ENCODE measurements around the gene MAML2. TPM values are rescaled to one million over a fixed set of nuclear protein-coding genes. Genes with fewer than 3 reads are reported as not detected.

Gene MAML2
- total RNA-seq, 2 donors from 2014 or later: 29.2 to 34.9 TPM

- no peaks in the 10 kb centered on the region for H3K9me3 ChIP-seq (ENCODE audit: control insufficient read depth, low read length, poor library complexity, severe bottlenecking)
- H3K36me3 Mint-ChIP-seq (ENCODE audit: low read depth): no peaks in the 10 kb centered on the region
- ATAC-seq: no peak
- no peaks in the 10 kb centered on the region for H3K27me3 Mint-ChIP-seq
- H3K4me1 Mint-ChIP-seq: peaks cover 33% of the 10 kb centered on the region
- no peak overlapping the region for H3K4me3 Mint-ChIP-seq
- no peak for DNase-seq
- H3K27ac Mint-ChIP-seq: no peak overlapping the region
These were observed 316.7 kb downstream of the MAML2 start for GRCh38 chr11:96026310-96026709.

GRCh38 chr11:96024666-96025065 is 318.3 kb downstream of the MAML2 start:
- Mint-ChIP-seq H3K4me3 (no peak overlapping the region), H3K4me1 (peaks cover 39% of the 10 kb centered on the region), H3K27ac (no peak overlapping the region), H3K36me3 (ENCODE audit: low read depth) (peaks cover 2% of the 10 kb centered on the region), H3K27me3 (no peaks in the 10 kb centered on the region)
- no peaks in the 10 kb centered on the region for H3K9me3 ChIP-seq (ENCODE audit: control insufficient read depth, low read length, poor library complexity, severe bottlenecking)
- DNase-seq: no peak
- no peak for ATAC-seq

GRCh38 chr11:96023275-96023674 is 319.7 kb downstream of the MAML2 start:
- no peak for ATAC-seq
- Mint-ChIP-seq H3K27me3 (no peaks in the 10 kb centered on the region), H3K4me3 (no peak overlapping the region), H3K27ac (peak overlapping the region; percentile 27), H3K4me1 (peaks cover 38% of the 10 kb centered on the region), H3K36me3 (ENCODE audit: low read depth) (peaks cover 2% of the 10 kb centered on the region)
- no peaks in the 10 kb centered on the region for H3K9me3 ChIP-seq (ENCODE audit: control insufficient read depth, low read length, poor library complexity, severe bottlenecking)
- no peak for DNase-seq

- Mint-ChIP-seq H3K27ac (peak overlapping the region; percentile 27), H3K36me3 (ENCODE audit: low read depth) (peaks cover 2% of the 10 kb centered on the region), H3K4me1 (peaks cover 31% of the 10 kb centered on the region), H3K27me3 (no peaks in the 10 kb centered on the region), H3K4me3 (no peak overlapping the region)
- DNase-seq (no peak), ATAC-seq (no peak)
- H3K9me3 ChIP-seq (ENCODE audit: control insufficient read depth, low read length, poor library complexity, severe bottlenecking): no peaks in the 10 kb centered on the region
These were observed 320.9 kb downstream of the MAML2 start for GRCh38 chr11:96021901-96022650.

GRCh38 chr11:96019810-96020747 is 322.9 kb downstream of the MAML2 start:
- H3K36me3 Mint-ChIP-seq (ENCODE audit: low read depth): peaks cover 2% of the 10 kb centered on the region
- no peak for DNase-seq
- peaks cover 43% of the 10 kb centered on the region for H3K4me1 Mint-ChIP-seq
- H3K27ac Mint-ChIP-seq: peak overlapping the region; percentile 66
- no peaks in the 10 kb centered on the region for H3K27me3 Mint-ChIP-seq
- H3K9me3 ChIP-seq (ENCODE audit: control insufficient read depth, low read length, poor library complexity, severe bottlenecking): no peaks in the 10 kb centered on the region
- ATAC-seq: no peak
- no peak overlapping the region for H3K4me3 Mint-ChIP-seq

GRCh38 chr11:96019281-96019680 is 323.7 kb downstream of the MAML2 start:
- DNase-seq: no peak
- no peaks in the 10 kb centered on the region for H3K27me3 Mint-ChIP-seq
- peaks cover 2% of the 10 kb centered on the region for H3K36me3 Mint-ChIP-seq (ENCODE audit: low read depth)
- no peak overlapping the region for H3K27ac Mint-ChIP-seq
- no peaks in the 10 kb centered on the region for H3K9me3 ChIP-seq (ENCODE audit: control insufficient read depth, low read length, poor library complexity, severe bottlenecking)
- no peak overlapping the region for H3K4me3 Mint-ChIP-seq
- peaks cover 43% of the 10 kb centered on the region for H3K4me1 Mint-ChIP-seq
- ATAC-seq: no peak

- H3K9me3 ChIP-seq (ENCODE audit: control insufficient read depth, low read length, poor library complexity, severe bottlenecking): no peaks in the 10 kb centered on the region
- ATAC-seq: no peak
- no peaks in the 10 kb centered on the region for H3K27me3 Mint-ChIP-seq
- peaks cover 47% of the 10 kb centered on the region for H3K4me1 Mint-ChIP-seq
- H3K36me3 Mint-ChIP-seq (ENCODE audit: low read depth): peaks cover 2% of the 10 kb centered on the region
- no peak overlapping the region for H3K4me3 Mint-ChIP-seq
- no peak overlapping the region for H3K27ac Mint-ChIP-seq
- no peak for DNase-seq
These were observed 325.1 kb downstream of the MAML2 start for GRCh38 chr11:96017856-96018255.

GRCh38 chr11:96016978-96017502 is 326.0 kb downstream of the MAML2 start:
- Mint-ChIP-seq H3K27ac (no peak overlapping the region), H3K27me3 (no peaks in the 10 kb centered on the region), H3K36me3 (ENCODE audit: low read depth) (peaks cover 2% of the 10 kb centered on the region), H3K4me1 (peaks cover 47% of the 10 kb centered on the region), H3K4me3 (no peak overlapping the region)
- no peaks in the 10 kb centered on the region for H3K9me3 ChIP-seq (ENCODE audit: control insufficient read depth, low read length, poor library complexity, severe bottlenecking)
- no peak for ATAC-seq
- DNase-seq: no peak

- Mint-ChIP-seq H3K27ac (no peak overlapping the region), H3K4me3 (peak overlapping the region; percentile 49), H3K27me3 (no peaks in the 10 kb centered on the region), H3K4me1 (peaks cover 49% of the 10 kb centered on the region), H3K36me3 (ENCODE audit: low read depth) (peaks cover 2% of the 10 kb centered on the region)
- peak; percentile 41 for ATAC-seq
- DNase-seq: no peak
- H3K9me3 ChIP-seq (ENCODE audit: control insufficient read depth, low read length, poor library complexity, severe bottlenecking): no peaks in the 10 kb centered on the region
These were observed 327.0 kb downstream of the MAML2 start for GRCh38 chr11:96015906-96016565.

- no peaks in the 10 kb centered on the region for H3K9me3 ChIP-seq (ENCODE audit: control insufficient read depth, low read length, poor library complexity, severe bottlenecking)
- Mint-ChIP-seq H3K27me3 (no peaks in the 10 kb centered on the region), H3K36me3 (ENCODE audit: low read depth) (no peaks in the 10 kb centered on the region), H3K27ac (no peak overlapping the region), H3K4me1 (peaks cover 46% of the 10 kb centered on the region), H3K4me3 (peak overlapping the region; percentile 80)
- ATAC-seq (peak; percentile 67), DNase-seq (no peak)
These were observed 328.8 kb downstream of the MAML2 start for GRCh38 chr11:96014217-96014616.

- Mint-ChIP-seq H3K27me3 (no peaks in the 10 kb centered on the region), H3K36me3 (ENCODE audit: low read depth) (no peaks in the 10 kb centered on the region), H3K27ac (no peak overlapping the region), H3K4me1 (peaks cover 46% of the 10 kb centered on the region), H3K4me3 (peak overlapping the region; percentile 80)
- ATAC-seq (peak; percentile 7), DNase-seq (no peak)
- no peaks in the 10 kb centered on the region for H3K9me3 ChIP-seq (ENCODE audit: control insufficient read depth, low read length, poor library complexity, severe bottlenecking)
These were observed 329.4 kb downstream of the MAML2 start for GRCh38 chr11:96013461-96014213.

- H3K9me3 ChIP-seq (ENCODE audit: control insufficient read depth, low read length, poor library complexity, severe bottlenecking): no peaks in the 10 kb centered on the region
- ATAC-seq: peak; percentile 78
- Mint-ChIP-seq H3K4me1 (peaks cover 46% of the 10 kb centered on the region), H3K36me3 (ENCODE audit: low read depth) (no peaks in the 10 kb centered on the region), H3K27me3 (no peaks in the 10 kb centered on the region), H3K27ac (no peak overlapping the region), H3K4me3 (peak overlapping the region; percentile 80)
- peak in 2 of 3 donors; percentile 20 to 40 for DNase-seq
These were observed 330.7 kb downstream of the MAML2 start for GRCh38 chr11:96012086-96012824.
